ENCODE results near the gene GRB7. TPM values are rescaled to one million over a fixed set of nuclear protein-coding genes. Genes with fewer than 3 reads are reported as not detected.
"Not testable (repeated sequence)": the region's sequence is repeated elsewhere in the genome, so short reads cannot be mapped to it uniquely, and the experiment has no call there.

The GRB7 gene
- total RNA-seq, 1 experiment from 2014 or later = not detected

DNA sequence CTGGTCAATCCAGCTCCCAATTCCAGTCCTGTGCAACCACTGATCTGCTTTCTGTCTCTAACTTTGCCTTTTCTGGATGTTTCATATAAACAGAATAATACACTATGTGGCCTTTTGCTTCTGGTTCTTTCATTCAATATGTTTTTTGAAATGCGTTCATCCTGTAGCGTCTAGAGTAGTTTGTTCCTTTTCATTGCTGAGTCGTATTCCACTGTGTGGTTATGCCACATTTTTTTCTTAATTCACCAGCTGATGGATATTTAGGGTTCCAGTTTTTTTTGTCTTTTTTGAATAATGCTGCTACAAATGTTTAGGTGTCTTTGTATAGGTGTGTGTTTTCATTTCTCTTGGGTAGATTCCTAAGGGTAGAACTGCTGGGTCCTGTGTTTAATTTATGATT lies 5.2 kb upstream of the GRB7 start:
- DNase-seq (ENCODE audit: low read depth) = no peak

DNA sequence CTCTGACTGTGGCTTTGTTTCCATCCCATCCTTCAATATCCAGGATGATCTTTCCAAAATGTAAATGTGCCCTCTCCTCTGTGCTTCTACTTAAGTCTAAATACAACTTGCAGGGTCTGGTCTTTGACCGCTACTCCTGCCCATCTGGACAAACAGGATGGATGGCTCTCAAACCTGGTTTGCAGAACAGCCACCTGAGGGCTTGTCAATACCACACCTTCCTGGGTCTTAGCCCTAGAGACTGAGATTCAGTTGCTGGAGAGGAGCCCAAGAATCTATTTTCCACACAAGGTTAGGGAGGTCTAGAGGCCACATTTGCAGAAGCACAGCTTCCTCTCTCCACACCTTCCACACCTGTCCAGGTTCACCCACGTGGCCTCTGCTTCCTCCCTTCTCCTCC lies 1.9 kb upstream of the GRB7 start:
- no peak for DNase-seq (ENCODE audit: low read depth)

DNA sequence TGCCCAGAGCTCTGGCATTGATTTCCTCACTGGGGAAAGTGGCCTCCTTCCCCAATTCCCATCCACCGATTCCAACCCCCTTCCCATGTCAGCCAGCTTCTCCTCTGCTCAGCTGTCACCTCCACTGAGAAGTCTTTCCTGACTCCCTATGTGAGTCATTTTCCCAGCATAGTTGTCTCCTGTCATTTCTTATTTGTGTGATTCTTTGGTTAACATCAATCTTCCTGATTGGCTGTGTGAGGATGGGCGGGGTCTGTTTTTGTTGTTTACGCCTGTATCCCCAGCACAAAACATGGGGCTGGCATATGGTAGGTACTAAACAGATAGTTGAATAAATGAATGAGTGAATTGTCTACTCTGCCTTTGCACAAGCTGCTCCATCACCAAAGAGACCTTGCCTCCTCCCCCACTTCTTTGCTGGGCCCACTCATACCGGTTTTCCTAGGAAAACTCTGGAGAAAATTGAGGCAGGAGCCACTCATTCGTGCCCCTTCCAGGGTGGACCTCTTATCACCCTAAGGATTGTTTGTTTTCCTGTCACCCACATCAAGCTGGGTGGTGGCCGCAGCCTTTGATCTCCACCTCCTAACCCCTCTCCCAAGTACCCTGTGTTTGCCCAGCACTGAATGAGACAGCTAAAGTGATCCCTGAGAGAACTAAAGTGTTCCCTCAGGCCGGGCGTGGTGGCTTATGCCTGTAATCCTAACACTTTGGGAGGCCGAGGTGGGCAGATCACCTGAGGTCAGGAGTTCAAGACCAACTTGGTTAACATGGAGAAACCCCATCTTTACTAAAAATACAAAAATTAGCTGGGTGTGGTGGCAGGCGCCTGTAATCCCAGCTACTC lies 1.2 kb upstream of the GRB7 start:
- DNase-seq (ENCODE audit: low read depth) = peak; percentile 56

DNA sequence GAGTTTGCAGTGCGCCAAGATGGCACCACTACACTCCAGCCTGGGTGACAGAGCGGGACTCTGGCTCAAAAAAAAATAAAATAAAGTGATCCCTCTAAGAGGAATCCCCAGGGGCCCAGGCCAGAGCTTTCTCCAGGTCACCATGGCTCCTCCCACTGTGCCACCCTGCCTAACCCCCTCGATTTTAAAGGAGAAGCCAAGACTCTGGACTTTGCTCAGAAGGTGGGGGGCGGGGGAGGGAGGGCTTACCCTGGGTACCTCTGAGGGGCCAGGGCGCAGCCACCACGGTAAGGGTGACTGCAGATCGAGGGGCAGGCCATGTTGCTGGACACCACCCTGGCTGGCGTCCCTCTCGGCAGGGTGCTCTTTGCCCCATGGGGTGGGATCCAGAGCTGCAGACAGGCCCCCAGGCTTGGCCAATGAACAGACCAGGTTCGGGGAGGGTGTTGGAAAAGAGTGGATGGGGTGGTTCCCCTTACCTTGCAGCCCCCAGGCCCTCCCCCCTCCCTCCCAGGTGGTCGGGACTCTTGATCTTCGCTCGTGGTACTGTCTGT lies 455 bp upstream of the GRB7 start:
- no peak for DNase-seq (ENCODE audit: low read depth)

DNA sequence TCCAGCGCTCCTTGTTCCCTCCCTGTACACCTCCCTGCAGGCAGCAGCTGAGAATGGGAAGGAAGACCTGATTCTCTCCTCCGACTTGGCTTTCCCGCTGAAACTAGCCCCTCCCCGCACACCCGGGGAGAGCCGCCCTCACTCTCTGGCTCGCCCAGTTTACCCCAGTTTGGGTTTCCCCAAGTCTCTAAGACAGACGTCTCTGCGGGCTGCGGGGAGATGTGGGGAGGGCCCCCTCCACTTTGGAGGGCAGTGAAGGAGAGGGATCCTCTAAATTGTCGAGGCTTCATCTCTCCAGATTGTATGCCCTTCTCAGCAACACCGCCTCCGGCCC lies 797 bp downstream of the GRB7 start:
- DNase-seq (ENCODE audit: low read depth) = no peak

DNA sequence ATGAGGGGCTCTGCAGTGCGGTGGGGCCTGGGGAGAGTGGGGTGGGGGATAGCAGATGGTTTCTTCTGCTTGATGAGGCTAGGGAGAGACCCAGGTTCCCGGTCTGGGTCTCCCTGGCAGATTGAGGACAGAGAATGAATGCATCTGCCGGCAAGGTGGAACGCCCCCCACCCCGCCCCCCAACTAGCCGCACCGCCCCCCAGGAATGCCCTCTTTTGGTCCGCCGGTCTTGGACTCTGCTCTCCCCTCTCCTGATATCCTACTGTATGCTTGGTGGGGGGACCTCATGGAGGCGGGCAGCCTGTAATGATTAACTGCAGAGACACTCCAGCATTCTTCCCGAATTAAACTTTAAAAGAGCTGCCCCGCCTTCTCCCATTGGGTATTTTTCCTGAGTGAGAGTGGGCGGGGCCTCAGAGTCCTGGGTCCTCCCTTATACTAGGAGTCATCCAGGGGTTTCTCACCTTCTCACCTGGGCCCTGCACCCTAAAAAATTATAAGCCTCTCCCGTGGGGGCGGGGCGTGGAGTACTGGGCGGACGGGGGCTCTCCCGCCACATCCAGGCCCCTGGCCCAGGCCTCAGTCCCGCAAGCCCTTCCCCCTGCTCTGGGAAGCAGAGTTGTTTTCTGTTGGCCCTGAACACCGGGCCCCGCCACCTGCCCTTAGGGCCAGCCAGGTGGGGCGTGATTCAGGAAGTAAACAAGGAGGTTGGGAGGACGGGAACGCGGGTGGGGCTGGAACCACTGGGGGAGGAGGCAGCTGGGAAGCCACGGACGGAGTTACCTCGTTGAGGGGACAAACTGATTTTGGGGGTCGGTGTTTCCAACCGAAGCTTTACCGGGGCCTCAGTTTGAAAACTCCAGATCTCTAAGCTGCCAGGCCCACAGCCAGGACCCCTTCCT lies 1.5 kb downstream of the GRB7 start:
- no peak for DNase-seq (ENCODE audit: low read depth)

DNA sequence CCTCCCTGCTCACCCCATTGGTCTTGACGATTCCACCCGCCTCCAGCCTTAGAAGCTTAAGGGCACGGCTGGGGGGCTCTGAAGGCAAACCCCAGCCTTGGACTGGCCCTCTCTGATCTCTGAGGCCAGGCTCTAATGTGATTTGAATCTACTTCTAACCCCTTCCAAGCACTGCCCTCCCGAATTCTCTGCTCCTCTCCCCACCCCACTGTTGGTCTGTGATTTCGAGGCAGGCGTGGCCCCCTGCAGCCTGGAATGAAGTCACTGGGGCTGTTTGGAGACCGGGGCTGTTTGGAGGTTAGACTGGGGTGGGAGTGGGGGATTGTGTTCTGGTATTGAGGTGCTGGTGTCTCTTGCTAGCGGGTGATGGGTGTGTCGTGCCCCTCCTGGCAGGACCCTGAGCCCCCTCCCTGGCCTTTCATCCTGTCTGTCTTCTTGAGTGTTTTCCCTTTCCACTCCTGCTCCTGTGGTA lies 2.2 kb downstream of the GRB7 start:
- no peak for DNase-seq (ENCODE audit: low read depth)

DNA sequence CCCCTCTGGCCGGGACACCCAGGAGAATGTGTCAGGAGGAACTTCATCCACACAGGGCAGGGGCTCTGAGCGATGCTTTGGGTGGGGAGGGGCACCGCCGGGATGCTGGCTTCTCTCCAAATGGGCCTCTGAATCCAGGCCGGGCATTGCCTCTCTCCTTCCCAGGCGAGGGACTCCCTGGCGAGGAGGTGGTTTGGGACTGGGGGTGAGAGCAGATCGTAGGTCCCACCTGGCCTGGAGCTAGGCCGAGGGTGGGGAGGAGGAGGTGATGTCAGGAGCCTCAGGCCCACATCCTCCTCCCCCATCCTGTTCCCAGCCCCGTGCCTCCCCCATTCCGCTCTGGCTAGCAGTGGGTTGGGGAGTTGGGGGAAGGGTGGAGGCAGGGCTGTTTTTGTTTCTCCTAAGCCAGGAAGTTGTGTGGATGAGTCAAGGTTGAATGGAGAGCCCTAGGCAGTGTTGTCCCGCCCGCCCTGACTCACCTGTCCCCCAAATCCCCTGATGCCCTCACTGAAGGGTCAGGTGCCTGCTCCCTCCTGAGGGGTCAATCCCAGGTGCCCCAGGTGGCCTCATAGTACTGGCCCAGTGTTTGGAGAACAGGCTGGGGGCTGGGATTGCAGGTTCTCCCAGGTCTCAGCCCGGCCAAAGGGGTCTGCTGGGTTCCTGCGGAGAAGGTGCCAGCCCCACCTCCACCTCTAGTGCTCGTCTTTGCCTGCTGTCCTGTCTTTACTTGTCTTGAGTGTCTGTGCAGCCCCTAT lies 2.8 kb downstream of the GRB7 start:
- DNase-seq (ENCODE audit: low read depth) = peak; percentile 87

DNA sequence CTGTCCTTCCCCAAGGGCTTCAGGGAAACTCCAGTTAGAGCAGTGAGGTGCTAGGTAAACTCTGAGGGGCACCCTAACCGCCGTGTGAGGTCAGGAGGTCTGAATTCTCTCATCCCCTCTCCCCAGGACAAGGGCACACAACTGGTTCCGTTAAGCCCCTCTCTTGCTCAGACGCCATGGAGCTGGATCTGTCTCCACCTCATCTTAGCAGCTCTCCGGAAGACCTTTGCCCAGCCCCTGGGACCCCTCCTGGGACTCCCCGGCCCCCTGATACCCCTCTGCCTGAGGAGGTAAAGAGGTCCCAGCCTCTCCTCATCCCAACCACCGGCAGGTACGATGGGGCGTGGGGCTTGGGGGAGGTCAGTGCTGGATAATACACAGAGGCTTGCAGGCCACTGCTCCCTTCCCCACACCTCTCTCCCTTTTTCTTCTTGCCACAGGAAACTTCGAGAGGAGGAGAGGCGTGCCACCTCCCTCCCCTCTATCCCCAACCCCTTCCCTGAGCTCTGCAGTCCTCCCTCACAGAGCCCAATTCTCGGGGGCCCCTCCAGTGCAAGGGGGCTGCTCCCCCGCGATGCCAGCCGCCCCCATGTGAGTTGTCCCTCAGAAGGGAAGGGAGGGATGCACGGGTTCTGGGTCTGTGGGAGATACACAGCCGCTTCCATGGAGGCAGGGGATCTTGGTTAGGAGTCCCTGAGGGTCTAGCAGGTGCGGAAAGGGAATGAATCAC lies 4.6 kb downstream of the GRB7 start:
- DNase-seq (ENCODE audit: low read depth) = no peak

DNA sequence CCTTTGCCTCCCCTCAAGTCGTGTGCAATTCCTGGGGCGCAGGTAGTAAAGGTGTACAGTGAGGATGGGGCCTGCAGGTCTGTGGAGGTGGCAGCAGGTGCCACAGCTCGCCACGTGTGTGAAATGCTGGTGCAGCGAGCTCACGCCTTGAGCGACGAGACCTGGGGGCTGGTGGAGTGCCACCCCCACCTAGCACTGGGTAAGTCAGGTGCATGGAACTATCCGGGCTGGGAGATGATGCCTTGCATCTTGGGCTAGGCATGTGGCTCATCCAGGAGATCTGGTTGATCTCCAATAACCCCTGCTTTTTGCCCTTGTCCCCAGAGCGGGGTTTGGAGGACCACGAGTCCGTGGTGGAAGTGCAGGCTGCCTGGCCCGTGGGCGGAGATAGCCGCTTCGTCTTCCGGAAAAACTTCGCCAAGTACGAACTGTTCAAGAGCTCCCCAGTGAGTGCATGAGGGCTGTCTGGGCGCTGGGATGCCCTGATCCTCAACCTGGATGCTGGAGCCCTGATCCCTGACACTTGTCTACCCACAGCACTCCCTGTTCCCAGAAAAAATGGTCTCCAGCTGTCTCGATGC lies 5.2 kb downstream of the GRB7 start:
- no peak for DNase-seq (ENCODE audit: low read depth)

DNA sequence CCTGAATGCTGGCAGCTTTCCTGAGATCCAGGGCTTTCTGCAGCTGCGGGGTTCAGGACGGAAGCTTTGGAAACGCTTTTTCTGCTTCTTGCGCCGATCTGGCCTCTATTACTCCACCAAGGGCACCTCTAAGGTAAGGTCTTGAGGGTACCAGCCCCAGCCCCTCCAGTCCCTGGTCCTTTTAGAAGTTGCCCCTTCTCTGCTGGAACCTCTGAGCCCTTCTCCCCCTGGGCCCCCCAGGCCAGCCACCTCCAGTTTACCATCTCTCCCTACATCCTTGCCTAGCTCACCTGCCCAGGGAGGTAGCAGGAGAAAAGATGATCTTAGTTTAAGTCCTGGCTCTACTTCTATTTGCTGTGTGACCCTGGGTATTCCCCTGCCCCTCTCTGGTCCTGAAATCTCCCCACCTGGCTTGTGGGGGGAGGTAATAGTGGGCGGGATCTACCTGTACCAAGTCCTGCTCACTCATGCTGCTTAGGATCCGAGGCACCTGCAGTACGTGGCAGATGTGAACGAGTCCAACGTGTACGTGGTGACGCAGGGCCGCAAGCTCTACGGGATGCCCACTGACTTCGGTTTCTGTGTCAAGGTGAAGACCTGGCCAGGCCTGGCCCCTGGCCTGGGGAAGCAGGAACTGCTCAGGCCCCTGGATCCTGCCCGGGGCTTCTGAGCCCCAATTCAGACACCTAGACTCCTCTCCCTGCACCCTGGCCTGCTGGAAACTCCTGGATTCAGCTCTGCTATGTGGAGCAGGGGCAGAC lies 6.5 kb downstream of the GRB7 start:
- DNase-seq (ENCODE audit: low read depth) = no peak

DNA sequence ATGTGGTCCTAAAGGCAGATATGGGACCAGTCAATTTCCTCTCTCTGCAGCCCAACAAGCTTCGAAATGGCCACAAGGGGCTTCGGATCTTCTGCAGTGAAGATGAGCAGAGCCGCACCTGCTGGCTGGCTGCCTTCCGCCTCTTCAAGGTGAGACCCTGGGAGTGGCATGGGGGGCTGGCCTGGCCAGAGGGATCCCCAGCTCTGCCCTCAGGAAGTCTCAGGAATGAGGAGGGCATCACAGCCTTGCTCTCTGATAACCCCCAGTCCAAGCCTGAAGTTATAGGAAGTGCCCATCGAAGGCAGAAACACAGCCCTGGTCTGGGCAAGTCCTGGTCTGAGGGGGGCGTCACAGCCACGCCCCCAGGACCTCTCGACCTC lies 7.1 kb downstream of the GRB7 start:
- no peak for DNase-seq (ENCODE audit: low read depth)

DNA sequence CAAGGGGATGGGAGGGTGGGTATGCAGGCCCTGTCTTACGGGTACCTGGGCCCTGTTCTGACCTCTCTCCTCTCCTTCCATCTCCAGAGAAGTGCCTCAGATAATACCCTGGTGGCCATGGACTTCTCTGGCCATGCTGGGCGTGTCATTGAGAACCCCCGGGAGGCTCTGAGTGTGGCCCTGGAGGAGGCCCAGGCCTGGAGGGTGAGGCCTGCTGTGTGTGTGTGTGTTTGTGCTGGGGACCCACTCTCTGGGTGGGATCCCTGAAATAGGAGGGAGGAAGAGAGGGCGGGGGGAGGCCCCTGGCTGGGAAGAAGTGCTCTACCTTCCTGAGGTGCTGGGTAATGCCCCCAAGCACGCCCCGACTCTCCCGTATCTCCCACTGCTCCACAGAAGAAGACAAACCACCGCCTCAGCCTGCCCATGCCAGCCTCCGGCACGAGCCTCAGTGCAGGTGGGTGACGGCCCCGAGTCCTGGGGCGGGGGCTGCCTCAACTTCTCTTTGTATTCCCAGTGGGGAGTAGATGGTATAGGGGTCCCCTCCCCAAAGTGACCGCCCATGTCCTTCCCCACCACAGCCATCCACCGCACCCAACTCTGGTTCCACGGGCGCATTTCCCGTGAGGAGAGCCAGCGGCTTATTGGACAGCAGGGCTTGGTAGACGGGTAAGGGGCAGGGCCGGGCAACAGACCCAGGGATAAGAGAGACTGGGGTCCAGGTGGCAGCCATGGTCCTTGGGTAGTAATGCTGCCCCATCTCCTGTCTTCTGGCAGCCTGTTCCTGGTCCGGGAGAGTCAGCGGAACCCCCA lies 7.8 kb downstream of the GRB7 start:
- DNase-seq (ENCODE audit: low read depth) = no peak

DNA sequence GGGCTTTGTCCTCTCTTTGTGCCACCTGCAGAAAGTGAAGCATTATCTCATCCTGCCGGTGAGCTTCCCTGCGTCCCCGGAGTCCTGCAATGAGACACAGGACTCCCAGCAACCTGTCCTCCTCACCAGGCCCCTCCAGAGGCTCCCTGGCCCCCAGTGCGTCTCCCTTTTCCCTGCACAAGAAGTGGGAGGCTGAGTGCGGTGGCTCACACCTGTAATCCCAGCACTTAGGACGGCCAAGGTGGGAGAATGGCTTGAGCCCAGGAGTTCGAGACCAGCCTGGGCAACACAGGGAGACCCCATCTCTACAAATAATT lies 8.4 kb downstream of the GRB7 start:
- DNase-seq (ENCODE audit: low read depth) = no peak

DNA sequence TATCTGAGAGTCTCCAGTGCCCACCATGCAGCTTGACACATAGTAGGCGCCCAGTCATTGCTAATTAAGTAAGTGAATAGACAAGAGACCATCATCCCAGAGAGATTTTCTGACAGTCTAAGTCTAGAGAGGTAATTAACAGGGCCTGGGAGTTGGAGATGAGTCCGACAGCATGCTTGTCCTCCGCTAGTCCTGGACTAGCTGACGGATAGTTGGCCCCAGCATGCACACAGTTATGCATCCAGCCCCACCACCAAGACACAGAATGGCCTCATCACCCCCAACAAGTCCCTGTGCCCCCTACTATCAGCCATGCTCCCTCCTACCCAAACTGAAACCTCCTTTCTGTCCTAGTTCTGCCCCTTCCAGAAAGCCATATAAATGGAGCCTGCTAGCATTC lies 10.0 kb downstream of the GRB7 start:
- DNase-seq (ENCODE audit: low read depth) = no peak

DNA sequence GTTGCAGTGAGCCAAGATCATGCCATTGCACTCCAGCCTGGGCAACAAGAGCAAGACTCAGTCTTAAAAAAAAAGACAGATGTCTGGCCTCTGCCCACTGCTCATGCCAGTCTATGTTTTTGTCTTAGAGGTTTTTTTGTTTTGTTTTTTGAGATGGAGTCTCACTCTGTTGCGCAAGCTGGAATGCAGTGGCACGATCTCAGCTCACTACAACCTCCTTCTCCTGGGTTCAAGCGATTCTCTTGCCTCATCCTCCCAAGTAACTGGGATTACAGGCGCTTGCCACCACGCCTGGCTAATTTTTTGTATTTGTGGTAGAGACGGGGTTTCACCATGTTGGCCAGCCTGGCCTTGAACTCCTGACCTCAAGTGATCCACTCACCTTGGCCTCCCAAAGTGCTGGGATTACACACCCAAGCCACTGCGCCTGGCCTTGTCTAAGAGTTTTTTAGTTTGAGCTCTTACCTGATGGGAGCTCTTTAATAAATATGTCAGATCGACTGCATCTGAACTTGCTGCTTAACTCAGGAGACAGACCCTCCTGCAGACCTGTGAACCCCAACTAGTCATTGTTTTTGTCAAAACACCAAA lies 10.8 kb downstream of the GRB7 start:
- DNase-seq (ENCODE audit: low read depth) = not testable (repeated sequence)

DNA sequence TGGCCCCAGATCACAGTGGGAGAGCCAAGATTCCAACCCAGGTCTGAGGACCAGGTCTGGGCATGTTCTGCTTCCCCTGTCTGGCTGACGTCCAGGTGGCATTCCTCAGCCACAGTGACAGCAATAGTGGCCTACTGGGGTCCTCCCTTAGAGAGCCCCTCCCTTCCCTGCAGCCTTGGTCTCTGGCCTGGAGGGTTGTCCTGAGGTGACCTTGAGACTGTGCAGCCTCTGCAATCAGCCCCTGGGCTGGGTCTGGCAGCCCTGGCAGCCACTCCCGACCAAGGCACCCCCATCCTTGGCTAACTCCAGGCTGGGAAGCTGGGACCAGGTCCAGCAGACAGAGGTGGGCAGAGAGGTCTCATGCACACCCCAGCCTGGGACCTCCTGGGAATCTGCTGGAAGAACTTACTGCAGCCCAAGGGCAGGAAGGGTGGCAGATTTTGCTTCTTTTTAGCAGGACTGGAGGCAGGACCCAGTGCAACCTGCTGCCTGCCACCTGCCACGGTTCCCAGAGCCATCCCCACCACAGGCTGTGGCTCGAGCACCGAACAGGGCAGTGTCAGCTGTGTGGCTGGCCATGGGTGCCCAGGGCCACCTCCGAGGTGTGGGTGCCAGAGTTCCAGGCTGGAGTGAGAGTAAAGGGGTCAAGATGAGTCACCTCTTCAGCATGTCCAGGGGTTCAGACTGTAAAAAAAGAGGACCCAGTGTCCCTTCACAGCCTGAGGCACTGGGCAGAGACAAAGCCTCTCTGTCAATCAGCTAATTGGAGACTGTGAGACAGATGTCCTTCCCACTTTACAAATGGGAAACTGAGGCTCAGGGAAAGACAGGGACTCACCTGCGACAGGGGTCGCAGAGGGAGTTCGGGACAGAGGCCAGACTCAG lies 12.6 kb downstream of the GRB7 start:
- DNase-seq (ENCODE audit: low read depth) = no peak
